Neuron (in vitro differentiated cells): ENCODE data around the gene LRP1.

Source experiments
- H2AFZ ChIP-seq: one replicate; pipeline ENCODE4 v1.6.1; 2013; ENCODE audit warnings: low read depth, mild to moderate bottlenecking, inconsistent platforms, low read length, moderate library complexity
- H3K27me3 ChIP-seq: one replicate; pipeline ENCODE4 v1.6.1; 2013; ENCODE audit warnings: low read length; ENCODE audit not compliant: insufficient read depth
- H3K36me3 ChIP-seq: one replicate; pipeline ENCODE4 v1.6.1; 2013; ENCODE audit warnings: low read length; ENCODE audit not compliant: insufficient read depth
- H3K4me1 ChIP-seq: one replicate; pipeline ENCODE4 v1.6.1; 2013; ENCODE audit warnings: low read length; ENCODE audit not compliant: insufficient read depth
- H3K4me3 ChIP-seq: 2 replicates; pipeline ENCODE4 v1.5.1; 2013; ENCODE audit warnings: mild to moderate bottlenecking, low read length, moderate library complexity
- H3K9me3 ChIP-seq: one replicate; pipeline ENCODE4 v1.6.1; 2013; ENCODE audit warnings: low read length

The LRP1 gene

DNA sequence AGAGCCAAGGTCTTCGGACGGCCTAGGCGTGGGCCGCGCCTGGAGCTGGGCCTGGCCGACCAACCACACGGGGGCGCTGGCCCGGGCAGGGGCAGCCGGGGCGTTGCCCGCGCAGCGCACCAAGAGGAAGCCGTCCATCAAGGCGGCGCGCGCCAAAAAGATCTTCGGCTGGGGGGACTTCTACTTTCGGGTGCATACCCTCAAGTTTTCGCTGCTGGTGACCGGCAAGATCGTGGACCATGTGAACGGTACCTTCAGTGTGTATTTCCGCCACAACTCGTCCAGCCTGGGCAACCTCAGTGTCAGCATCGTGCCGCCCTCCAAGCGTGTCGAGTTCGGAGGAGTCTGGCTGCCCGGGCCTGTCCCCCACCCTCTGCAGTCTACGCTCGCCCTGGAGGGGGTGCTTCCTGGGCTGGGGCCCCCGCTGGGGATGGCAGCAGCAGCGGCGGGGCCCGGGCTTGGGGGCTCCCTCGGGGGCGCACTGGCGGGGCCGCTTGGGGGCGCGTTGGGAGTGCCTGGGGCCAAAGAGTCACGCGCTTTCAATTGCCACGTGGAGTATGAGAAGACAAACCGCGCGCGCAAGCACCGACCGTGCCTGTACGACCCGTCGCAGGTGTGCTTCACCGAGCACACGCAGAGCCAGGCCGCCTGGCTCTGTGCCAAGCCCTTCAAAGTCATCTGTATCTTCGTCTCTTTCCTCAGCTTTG lies 96.8 kb downstream of the LRP1 start:
- Histone ChIP-seq H3K4me3 (no peak overlapping the region), H3K36me3 (no peaks in the 10 kb centered on the region), H3K27me3 (peaks cover 78% of the 10 kb centered on the region), H2AFZ (no peak overlapping the region), H3K9me3 (no peaks in the 10 kb centered on the region), H3K4me1 (peaks cover 24% of the 10 kb centered on the region)

DNA sequence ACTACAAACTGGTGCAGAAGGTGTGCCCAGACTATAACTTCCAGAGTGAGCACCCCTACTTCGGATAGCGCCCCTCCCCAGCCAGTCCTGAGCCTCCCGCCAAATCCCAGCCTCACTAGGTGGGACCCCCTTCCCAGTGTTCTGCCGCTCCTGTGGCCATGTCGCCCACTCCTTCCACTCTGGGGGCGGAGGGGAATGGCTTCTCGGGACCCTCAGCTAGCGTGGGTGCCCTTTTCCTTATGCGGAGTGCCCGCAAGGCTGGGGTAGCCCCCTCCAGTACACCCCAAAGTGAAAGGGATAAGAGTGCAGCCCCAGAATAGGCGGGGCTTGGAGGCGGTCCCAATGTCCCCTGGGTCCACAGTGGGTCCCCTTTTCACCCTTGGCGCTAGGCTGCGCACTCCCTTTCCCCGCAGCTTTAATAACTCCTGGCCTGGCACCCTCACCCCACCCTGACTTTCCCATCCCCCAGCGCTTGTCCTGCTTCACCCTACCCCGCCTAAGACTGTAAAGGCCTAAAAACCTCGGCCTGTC lies 97.5 kb downstream of the LRP1 start:
- Histone ChIP-seq H3K9me3 (no peaks in the 10 kb centered on the region), H3K4me1 (peaks cover 30% of the 10 kb centered on the region), H3K4me3 (no peak overlapping the region), H2AFZ (no peak overlapping the region), H3K27me3 (peaks cover 74% of the 10 kb centered on the region), H3K36me3 (no peaks in the 10 kb centered on the region)

DNA sequence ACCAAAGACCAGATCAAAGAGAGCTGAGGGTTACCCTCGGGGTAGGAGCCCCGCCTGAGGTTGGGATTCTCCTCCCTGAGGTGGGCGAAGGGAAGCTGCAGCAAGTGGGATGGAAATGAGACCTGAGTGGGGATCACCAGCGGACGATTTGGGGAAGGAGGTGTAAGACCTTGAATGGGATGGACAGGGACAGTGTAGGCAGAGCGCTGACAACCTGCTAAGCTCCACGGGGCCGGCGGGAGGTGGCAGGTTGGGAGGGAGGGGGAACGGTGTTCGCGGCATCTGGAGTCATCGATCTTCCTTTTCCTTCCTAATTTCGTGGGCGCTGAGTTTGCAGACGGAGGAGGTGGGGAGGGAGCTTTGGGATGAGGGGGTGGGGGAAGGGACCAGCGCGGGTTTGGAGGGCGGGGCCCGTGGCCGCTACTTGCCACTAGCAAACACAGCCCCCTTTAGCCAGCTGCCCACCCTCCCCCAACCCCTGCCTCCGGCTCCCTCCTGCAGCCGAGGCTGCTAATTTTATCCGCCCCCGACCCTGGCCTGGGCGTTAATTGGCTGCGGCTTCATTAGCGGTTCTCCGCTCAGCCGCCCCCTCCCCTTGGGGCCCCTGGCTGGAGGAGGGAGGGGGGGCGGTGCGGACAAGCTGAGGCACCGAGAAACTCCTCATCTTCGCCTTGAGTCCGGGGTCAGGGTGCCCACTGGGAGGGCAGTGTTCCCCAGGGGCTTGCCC lies 98.5 kb downstream of the LRP1 start:
- Histone ChIP-seq H3K4me3 (no peak overlapping the region), H3K9me3 (no peaks in the 10 kb centered on the region), H3K36me3 (peaks cover 6% of the 10 kb centered on the region), H3K27me3 (peaks cover 64% of the 10 kb centered on the region), H3K4me1 (peaks cover 32% of the 10 kb centered on the region), H2AFZ (no peak overlapping the region)

DNA sequence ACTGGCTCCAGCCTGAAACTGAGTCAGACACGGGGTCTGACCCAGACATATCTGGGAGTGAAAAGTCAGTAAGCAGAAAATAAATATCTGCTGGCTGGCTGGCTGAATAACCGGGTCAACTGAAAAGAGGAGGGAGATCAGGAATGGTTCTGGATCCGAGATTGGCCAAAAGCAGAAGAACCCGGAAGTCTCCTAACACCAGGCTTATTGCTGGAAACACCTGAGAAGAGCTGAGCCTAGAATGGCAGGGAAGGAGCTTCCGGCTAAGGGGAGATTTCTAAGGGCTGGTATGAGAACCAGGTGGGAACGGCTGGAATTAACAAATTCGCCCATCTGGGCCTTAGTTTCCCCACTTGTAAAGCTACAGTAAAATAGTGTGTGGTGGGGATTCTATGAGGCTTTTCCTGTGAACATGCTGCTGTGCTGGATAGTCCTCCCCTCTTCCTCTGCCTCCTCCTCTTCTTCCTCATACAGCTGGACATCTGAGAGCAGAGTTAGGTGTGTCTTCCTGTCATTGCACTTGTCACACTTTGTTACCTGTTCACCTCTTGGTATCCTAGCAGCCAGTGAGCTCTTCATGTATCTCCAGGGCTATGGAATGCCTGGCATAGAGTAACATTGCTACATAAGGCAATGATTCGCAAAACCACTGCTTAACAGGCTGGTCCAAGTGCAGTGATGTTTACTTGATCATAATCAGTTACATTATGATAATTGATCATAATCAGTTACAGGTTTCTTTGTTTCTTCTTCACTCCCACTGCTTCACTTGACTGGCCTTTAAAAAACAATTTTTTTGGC lies 99.2 kb downstream of the LRP1 start:
- Histone ChIP-seq H3K4me3 (no peak overlapping the region), H3K9me3 (no peaks in the 10 kb centered on the region), H3K4me1 (peaks cover 30% of the 10 kb centered on the region), H2AFZ (no peak overlapping the region), H3K36me3 (peaks cover 13% of the 10 kb centered on the region), H3K27me3 (peaks cover 57% of the 10 kb centered on the region)

DNA sequence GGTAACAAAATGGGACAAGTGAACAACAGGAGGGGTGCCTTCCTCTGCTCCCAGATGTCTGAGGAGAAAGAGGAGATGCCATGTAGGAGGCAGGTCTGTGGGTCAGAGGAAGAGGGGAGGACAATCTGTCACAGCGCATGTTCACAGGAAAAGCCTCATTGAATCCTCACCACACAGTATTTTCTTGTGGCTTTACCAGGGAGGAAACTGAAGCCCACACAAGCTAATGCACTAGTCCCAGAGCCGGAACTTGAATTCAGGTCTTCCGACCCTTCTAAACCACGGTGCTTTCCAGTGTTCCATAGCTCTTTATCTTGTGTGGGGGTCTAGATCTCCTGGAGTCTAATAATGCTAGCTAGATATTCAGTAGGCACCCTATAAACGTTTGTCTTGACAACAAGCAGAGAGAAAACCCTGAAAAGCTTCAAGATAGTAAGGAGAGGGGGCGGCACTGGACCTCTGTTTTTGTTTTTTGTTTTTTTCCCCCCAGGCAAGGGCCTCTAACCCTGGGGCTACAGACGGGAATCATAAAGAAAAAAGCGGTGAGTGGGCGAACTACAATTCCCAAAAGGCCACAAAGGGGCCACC lies 100.9 kb downstream of the LRP1 start:
- no peaks in the 10 kb centered on the region for H3K9me3 ChIP-seq
- H2AFZ ChIP-seq, result peak overlapping the region; percentile 46
- peaks cover 30% of the 10 kb centered on the region for H3K36me3 ChIP-seq
- H3K4me1 ChIP-seq, result peaks cover 30% of the 10 kb centered on the region
- peaks cover 40% of the 10 kb centered on the region for H3K27me3 ChIP-seq
- peak overlapping the region; percentile 76 for H3K4me3 ChIP-seq

DNA sequence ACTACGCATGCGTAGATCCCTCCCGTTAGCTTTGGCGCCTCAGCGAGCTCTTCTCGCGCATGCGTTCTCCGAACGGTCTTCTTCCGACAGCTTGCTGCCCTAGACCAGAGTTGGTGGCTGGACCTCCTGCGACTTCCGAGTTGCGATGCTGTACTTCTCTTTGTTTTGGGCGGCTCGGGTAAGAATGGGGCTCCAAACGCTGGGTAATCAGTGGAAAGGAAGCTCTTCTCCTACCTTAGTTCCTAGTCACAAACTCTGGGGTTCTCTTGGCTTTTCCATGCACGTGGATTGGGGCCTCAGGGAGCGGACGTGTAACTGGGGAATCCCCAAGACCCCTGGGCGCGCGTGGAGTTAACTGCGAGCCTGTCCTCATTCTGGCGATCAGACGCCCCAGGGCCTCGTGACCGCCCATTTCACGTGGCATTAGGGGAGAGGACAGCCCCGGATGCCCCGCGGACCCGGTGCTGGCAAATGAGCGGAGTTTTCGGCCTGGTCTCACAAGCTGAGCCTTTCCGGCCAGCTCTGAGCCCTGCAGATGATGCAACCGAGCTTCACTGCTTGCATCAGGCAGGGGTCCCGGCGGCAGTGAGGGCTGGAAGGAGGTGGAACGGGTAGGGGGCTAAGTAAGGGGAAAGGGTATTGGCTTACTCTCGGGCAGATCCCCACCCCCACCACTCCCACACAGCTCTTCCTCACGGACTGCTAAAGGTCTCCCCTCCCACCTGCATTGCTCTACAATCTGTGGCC lies 101.5 kb downstream of the LRP1 start, which contains the start of gene SHMT2:
Gene SHMT2 (plus strand): TSS at position 78 of the 747 bp plus-strand sequence. CDS start 68 bp downstream, at position 146.
- H3K9me3 ChIP-seq, result no peaks in the 10 kb centered on the region
- peaks cover 30% of the 10 kb centered on the region for H3K4me1 ChIP-seq
- peaks cover 36% of the 10 kb centered on the region for H3K36me3 ChIP-seq
- peak within 1 kb of the TSS; percentile 76 for H3K4me3 ChIP-seq
- H3K27me3 ChIP-seq, result peaks cover 34% of the 10 kb centered on the region
- H2AFZ ChIP-seq, result peak within 1 kb of the TSS; percentile 46

DNA sequence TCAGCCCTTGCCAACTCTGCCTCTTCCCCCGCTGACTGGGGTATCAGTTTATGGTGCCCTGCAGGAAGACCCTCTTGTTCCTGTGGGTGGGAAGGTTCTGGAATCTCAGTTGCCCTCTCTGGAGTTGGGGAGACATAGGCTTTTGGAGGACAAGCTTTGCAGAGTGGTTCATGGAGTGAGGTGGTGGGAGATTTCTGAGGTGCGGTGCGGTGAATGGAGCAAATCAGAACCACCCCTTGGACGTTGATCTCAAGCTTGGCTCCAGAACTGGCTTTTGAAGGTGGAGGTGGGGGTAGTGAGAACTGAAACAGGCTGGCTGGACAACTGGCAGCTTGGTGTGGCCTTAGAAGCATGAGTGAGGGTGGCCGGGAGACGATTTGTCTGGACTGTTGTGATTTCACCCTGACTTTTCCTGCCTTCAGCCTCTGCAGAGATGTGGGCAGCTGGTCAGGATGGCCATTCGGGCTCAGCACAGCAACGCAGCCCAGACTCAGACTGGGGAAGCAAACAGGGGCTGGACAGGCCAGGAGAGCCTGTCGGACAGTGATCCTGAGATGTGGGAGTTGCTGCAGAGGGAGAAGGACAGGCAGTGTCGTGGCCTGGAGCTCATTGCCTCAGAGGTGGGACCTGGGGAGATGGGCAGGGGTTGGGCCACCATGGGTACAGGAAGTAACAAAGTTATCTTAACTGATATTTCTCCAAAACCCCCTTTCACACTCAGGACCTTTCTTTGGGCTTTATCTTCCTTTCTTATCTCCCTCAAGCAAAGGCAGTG lies 102.3 kb downstream of the LRP1 start:
- Histone ChIP-seq H2AFZ (no peak overlapping the region), H3K4me3 (peak overlapping the region; percentile 76), H3K36me3 (peaks cover 36% of the 10 kb centered on the region), H3K4me1 (peaks cover 30% of the 10 kb centered on the region), H3K27me3 (peaks cover 26% of the 10 kb centered on the region), H3K9me3 (no peaks in the 10 kb centered on the region)

DNA sequence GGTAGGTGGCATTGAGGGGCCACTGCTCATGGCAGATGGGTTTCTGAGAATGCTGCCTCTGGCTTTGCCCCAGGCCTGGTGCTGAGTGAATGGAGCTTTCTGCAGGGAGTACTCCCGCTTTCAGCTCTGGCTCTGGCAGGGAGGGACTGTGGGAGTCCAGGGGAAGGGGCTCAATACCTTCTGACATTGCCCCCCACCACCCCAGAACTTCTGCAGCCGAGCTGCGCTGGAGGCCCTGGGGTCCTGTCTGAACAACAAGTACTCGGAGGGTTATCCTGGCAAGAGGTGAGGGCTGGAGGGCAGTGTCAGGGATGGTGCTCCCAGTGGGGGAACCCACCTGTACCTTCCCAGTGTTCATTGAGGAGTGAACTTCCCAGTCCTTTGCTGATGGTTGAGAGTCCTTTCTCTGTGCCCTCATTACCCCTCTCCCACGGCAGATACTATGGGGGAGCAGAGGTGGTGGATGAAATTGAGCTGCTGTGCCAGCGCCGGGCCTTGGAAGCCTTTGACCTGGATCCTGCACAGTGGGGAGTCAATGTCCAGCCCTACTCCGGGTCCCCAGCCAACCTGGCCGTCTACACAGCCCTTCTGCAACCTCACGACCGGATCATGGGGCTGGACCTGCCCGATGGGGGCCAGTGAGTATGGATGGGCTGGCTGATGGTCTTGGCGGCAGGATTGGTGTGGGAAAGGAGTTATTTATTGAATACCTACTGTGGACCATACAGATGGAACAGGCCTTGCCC lies 103.2 kb downstream of the LRP1 start:
- Histone ChIP-seq H2AFZ (no peak overlapping the region), H3K4me3 (peak overlapping the region; percentile 76), H3K27me3 (peaks cover 18% of the 10 kb centered on the region), H3K36me3 (peaks cover 36% of the 10 kb centered on the region), H3K4me1 (peaks cover 29% of the 10 kb centered on the region), H3K9me3 (no peaks in the 10 kb centered on the region)

DNA sequence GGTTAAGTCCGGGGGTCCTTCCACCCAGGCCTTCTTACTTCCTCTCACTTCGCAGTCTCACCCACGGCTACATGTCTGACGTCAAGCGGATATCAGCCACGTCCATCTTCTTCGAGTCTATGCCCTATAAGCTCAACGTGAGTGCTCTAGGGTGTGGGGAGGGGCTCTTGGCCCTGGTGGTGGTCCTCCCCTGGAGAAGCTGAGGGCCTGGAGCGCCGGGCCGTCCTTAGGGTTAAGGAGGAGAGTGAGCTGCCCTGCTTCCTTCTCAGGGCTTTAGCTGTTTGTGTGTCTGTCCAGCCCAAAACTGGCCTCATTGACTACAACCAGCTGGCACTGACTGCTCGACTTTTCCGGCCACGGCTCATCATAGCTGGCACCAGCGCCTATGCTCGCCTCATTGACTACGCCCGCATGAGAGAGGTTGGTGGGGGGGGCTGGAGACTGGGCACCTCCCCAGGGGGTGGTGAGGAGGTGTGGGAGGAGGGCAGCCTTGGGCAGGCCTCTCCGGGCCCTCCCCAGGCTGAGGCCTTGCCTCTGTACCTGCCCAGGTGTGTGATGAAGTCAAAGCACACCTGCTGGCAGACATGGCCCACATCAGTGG lies 104.0 kb downstream of the LRP1 start:
- Histone ChIP-seq H3K4me1 (peaks cover 22% of the 10 kb centered on the region), H3K36me3 (peaks cover 36% of the 10 kb centered on the region), H3K27me3 (peaks cover 12% of the 10 kb centered on the region), H3K9me3 (no peaks in the 10 kb centered on the region), H2AFZ (no peak overlapping the region), H3K4me3 (no peak overlapping the region)

DNA sequence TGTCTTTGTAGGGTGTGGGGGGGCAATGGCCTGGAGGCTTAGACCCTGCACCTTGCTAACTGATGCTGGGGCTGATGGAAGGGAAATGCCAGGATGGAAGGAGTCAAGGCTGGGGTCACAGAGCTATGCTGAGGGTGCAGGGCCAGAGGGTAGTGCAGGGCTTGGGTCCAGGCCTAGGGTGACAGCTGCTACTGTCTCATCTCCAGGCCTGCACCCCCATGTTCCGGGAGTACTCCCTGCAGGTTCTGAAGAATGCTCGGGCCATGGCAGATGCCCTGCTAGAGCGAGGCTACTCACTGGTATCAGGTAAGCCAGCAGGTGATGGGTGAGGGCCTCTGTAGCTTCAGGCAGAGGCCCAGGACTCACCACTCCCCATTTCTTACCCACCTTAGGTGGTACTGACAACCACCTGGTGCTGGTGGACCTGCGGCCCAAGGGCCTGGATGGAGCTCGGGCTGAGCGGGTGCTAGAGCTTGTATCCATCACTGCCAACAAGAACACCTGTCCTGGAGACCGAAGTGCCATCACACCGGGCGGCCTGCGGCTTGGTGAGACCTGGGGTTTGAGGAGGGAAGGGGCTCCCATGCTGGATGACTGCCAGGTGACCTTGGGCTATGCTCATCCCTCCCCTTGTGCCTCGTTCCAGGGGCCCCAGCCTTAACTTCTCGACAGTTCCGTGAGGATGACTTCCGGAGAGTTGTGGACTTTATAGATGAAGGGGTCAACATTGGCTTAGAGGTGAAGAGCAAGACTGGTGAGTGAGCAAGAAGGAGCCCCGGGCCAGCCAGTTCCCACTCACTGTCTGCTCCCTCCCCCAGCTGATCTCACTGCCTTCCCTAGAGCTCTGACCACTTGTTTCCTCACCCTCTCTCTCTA lies 105.3 kb downstream of the LRP1 start:
- H3K4me1 ChIP-seq, result peaks cover 23% of the 10 kb centered on the region
- H2AFZ ChIP-seq, result no peak overlapping the region
- H3K4me3 ChIP-seq, result no peak overlapping the region

More for the DNA sequence above, 105.3 kb downstream of the LRP1 start:
- H3K36me3 ChIP-seq, result peaks cover 36% of the 10 kb centered on the region
- H3K9me3 ChIP-seq, result no peaks in the 10 kb centered on the region
- peaks cover 6% of the 10 kb centered on the region for H3K27me3 ChIP-seq
